SU-DHL-6 (cell line): ENCODE measurements around the gene NANOS3.

Experiments used
- H2AFZ ChIP-seq: fragments of 200-600 bp; sonication (generic); 2 replicates; pipeline ENCODE4 v1.6.1; 2014; ENCODE audit warnings: low read depth, mild to moderate bottlenecking, moderate library complexity, mixed read lengths, antibody characterized with exemption, low read length; ENCODE audit not compliant: severe bottlenecking
- H3F3A ChIP-seq: fragments of 200-600 bp; shearing (Covaris generic); 2 replicates; pipeline ENCODE4 v1.6.0; 2016; ENCODE audit warnings: antibody characterized with exemption, mild to moderate bottlenecking; ENCODE audit not compliant: insufficient read depth
- H3K27ac ChIP-seq: fragments of 200-600 bp; sonication (generic); 2 replicates; pipeline ENCODE4 v1.5.1; 2016; ENCODE audit warnings: low read depth, mild to moderate bottlenecking, low read length, moderate library complexity, mixed read lengths
- H3K27me3 ChIP-seq: fragments of 200-600 bp; sonication (generic), shearing (Covaris generic); 2 replicates; pipeline ENCODE4 v1.6.0; 2014; ENCODE audit warnings: mild to moderate bottlenecking, low read length
- H3K36me3 ChIP-seq: fragments of 200-600 bp; sonication (generic); 2 replicates; pipeline ENCODE4 v1.6.1; 2014; ENCODE audit warnings: mild to moderate bottlenecking, low read length, mixed read lengths
- H3K4me2 ChIP-seq: fragments of 300-600, 200-600 bp; shearing (Covaris generic), sonication (generic); 2 replicates; pipeline ENCODE4 v1.6.0; 2014; ENCODE audit warnings: low read length, low read depth, mild to moderate bottlenecking; ENCODE audit not compliant: poor library complexity, severe bottlenecking
- H3K4me3 ChIP-seq: fragments of 200-600 bp; sonication (generic); 2 replicates; pipeline ENCODE4 v1.5.1; 2014; ENCODE audit warnings: antibody characterized with exemption, low read length, mild to moderate bottlenecking, mixed read lengths; ENCODE audit not compliant: insufficient read depth, poor library complexity, severe bottlenecking
- H3K79me2 ChIP-seq: fragments of 200-600 bp; sonication (generic); 2 replicates; pipeline ENCODE4 v1.6.1; 2014; ENCODE audit warnings: mild to moderate bottlenecking, low read length, moderate library complexity; ENCODE audit not compliant: insufficient read depth
- H3K9ac ChIP-seq: fragments of 200-600 bp; sonication (generic); 2 replicates; pipeline ENCODE4 v1.7.0; 2014; ENCODE audit warnings: mild to moderate bottlenecking, low read length
- H3K9me2 ChIP-seq: fragments of 200-600 bp; sonication (generic); replicated peaks from 2 replicates; pipeline ENCODE4 v1.6.1; 2014; ENCODE audit warnings: low read length; ENCODE audit not compliant: insufficient read depth
- H3K9me3 ChIP-seq: fragments of 200-600 bp; sonication (generic); 2 replicates; pipeline ENCODE4 v1.6.1; 2014; ENCODE audit warnings: low read length, mixed read lengths; ENCODE audit not compliant: insufficient read depth
- H4K20me1 ChIP-seq: fragments of 200-600 bp; sonication (generic); 2 replicates; pipeline ENCODE4 v1.6.1; 2014; ENCODE audit warnings: low read depth, mild to moderate bottlenecking, antibody characterized with exemption, low read length, moderate library complexity, mixed read lengths
- EZH2phosphoT487 ChIP-seq: fragments of 200-600 bp; sonication (generic), shearing (Covaris generic); conservative IDR thresholded peaks from 2 replicates; pipeline ENCODE4 v1.6.1; 2018; ENCODE audit warnings: mild to moderate bottlenecking, antibody characterized with exemption, low read length, moderate library complexity, mixed read lengths
- TF ChIP-seq, protein P1 (sequence below): fragments of 200-600 bp; sonication (generic); IDR thresholded peaks from one replicate; pipeline ENCODE4 v1.5.1; 2017; ENCODE audit warnings: antibody characterized with exemption, mild to moderate bottlenecking, low read length, moderate library complexity; ENCODE audit not compliant: insufficient read depth, poor library complexity, severe bottlenecking

The NANOS3 gene

DNA sequence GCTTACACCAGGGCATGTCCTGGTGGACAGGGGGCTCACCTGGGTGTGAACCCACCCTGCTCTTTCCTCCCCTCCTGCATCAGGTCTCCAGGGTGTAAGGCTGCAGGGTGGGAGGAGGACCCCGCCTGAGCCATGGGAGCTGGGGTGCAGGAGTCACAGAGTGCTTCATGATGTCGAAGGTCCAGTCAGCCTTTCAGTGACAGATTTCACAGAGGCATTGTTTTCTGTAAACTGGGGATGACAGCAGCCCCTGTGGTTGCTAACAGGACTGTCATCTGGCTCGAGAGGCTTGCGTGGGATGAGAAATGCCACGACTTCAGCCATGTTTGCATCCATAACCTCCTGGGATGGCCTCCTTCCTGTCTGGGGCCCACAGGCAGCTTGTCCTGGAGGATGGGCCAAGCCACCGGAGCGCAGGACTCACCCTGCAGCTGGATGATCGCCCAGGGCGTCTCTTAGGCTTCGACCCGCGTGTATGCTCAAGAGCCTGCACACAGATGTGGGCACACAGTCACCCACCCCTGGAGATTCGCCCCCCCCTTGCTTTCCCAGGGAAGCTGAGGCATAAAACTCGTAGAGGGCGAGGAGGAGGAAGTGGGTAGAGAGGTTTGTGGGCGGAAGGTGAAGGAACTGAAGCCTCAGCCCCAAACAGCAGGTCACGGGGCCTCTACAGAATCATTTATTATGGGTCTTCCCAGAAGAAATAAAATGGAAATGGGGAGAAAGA lies 4.9 kb downstream of the NANOS3 start:
- Histone ChIP-seq H3K9me2 (no peaks in the 10 kb centered on the region), H3K4me3 (no peak overlapping the region), H3K9ac (no peak overlapping the region), H3K27ac (no peak overlapping the region), H2AFZ (no peak overlapping the region), H3K9me3 (no peaks in the 10 kb centered on the region), H3F3A (no peaks in the 10 kb centered on the region), H3K79me2 (no peaks in the 10 kb centered on the region), H3K36me3 (no peaks in the 10 kb centered on the region), H4K20me1 (no peaks in the 10 kb centered on the region), H3K4me2 (no peak overlapping the region), H3K27me3 (no peaks in the 10 kb centered on the region)
- TF ChIP-seq, protein P1, sequence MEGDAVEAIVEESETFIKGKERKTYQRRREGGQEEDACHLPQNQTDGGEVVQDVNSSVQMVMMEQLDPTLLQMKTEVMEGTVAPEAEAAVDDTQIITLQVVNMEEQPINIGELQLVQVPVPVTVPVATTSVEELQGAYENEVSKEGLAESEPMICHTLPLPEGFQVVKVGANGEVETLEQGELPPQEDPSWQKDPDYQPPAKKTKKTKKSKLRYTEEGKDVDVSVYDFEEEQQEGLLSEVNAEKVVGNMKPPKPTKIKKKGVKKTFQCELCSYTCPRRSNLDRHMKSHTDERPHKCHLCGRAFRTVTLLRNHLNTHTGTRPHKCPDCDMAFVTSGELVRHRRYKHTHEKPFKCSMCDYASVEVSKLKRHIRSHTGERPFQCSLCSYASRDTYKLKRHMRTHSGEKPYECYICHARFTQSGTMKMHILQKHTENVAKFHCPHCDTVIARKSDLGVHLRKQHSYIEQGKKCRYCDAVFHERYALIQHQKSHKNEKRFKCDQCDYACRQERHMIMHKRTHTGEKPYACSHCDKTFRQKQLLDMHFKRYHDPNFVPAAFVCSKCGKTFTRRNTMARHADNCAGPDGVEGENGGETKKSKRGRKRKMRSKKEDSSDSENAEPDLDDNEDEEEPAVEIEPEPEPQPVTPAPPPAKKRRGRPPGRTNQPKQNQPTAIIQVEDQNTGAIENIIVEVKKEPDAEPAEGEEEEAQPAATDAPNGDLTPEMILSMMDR: no peak
- TF ChIP-seq EZH2phosphoT487: no peak

DNA sequence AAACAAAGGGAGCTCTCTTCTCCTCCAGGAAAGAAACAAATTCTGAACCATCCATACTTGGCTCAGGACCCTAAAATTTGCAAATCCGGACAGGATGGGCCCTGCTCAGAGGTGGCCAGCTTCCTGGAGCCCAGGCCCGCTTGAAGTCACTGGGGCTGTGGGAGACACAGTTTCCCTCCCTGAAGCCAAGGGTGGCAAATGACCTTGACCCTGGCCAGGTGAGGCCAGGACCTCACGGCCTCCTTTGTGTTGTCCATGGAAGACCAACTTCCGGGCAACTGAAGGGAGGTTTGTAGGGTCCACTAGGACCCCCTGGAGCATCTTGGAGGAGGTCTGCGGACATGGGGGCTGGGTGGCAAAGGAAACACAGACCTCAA lies 5.5 kb downstream of the NANOS3 start:
- no peak overlapping the region for H2AFZ ChIP-seq
- H3K9me2 ChIP-seq: no peaks in the 10 kb centered on the region
- no peaks in the 10 kb centered on the region for H3K36me3 ChIP-seq
- H3K9me3 ChIP-seq: no peaks in the 10 kb centered on the region
- H3K4me2 ChIP-seq: no peak overlapping the region
- no peaks in the 10 kb centered on the region for H3F3A ChIP-seq
- no peaks in the 10 kb centered on the region for H3K27me3 ChIP-seq
- H3K79me2 ChIP-seq: no peaks in the 10 kb centered on the region
- H4K20me1 ChIP-seq: no peaks in the 10 kb centered on the region
- TF ChIP-seq, protein P1: no peak
- no peak for TF ChIP-seq EZH2phosphoT487
- no peak overlapping the region for H3K9ac ChIP-seq
- H3K27ac ChIP-seq: no peak overlapping the region
- H3K4me3 ChIP-seq: no peak overlapping the region

DNA sequence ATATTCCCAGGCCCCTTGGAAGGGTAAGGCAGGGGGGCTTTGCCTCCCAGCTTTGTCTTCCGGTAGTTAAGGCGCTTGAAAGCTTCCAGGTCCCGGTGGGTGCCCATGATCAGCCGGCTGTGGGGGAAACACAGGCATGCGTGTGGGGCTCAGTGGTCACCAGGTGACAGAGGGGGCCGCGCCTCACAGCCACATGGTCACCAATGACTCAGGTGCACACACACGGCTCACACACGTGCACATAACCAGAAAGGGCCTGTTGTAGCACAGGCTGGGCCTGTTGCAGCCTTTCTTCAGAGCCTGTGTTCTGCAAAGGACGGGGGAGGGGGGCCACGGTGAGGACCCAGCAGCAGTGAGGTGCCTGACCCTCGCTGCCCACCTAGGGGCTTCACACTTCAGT lies 5.9 kb downstream of the NANOS3 start:
- H2AFZ ChIP-seq: no peak overlapping the region
- H4K20me1 ChIP-seq: no peaks in the 10 kb centered on the region
- TF ChIP-seq, protein P1: no peak
- no peak for TF ChIP-seq EZH2phosphoT487
- H3K9me2 ChIP-seq: no peaks in the 10 kb centered on the region
- no peak overlapping the region for H3K9ac ChIP-seq
- H3F3A ChIP-seq: no peaks in the 10 kb centered on the region
- no peak overlapping the region for H3K27ac ChIP-seq
- no peak overlapping the region for H3K4me2 ChIP-seq
- no peaks in the 10 kb centered on the region for H3K27me3 ChIP-seq
- no peak overlapping the region for H3K4me3 ChIP-seq
- no peaks in the 10 kb centered on the region for H3K79me2 ChIP-seq
- no peaks in the 10 kb centered on the region for H3K36me3 ChIP-seq
- no peaks in the 10 kb centered on the region for H3K9me3 ChIP-seq
